ENCODE results near the gene USP1. TPM values are rescaled to one million over a fixed set of nuclear protein-coding genes. Genes with fewer than 3 reads are reported as not detected.

Gene USP1, protein sequence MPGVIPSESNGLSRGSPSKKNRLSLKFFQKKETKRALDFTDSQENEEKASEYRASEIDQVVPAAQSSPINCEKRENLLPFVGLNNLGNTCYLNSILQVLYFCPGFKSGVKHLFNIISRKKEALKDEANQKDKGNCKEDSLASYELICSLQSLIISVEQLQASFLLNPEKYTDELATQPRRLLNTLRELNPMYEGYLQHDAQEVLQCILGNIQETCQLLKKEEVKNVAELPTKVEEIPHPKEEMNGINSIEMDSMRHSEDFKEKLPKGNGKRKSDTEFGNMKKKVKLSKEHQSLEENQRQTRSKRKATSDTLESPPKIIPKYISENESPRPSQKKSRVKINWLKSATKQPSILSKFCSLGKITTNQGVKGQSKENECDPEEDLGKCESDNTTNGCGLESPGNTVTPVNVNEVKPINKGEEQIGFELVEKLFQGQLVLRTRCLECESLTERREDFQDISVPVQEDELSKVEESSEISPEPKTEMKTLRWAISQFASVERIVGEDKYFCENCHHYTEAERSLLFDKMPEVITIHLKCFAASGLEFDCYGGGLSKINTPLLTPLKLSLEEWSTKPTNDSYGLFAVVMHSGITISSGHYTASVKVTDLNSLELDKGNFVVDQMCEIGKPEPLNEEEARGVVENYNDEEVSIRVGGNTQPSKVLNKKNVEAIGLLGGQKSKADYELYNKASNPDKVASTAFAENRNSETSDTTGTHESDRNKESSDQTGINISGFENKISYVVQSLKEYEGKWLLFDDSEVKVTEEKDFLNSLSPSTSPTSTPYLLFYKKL
- 41.6 TPM for polyA plus RNA-seq (2012; ENCODE audit: missing spikeins)

DNA sequence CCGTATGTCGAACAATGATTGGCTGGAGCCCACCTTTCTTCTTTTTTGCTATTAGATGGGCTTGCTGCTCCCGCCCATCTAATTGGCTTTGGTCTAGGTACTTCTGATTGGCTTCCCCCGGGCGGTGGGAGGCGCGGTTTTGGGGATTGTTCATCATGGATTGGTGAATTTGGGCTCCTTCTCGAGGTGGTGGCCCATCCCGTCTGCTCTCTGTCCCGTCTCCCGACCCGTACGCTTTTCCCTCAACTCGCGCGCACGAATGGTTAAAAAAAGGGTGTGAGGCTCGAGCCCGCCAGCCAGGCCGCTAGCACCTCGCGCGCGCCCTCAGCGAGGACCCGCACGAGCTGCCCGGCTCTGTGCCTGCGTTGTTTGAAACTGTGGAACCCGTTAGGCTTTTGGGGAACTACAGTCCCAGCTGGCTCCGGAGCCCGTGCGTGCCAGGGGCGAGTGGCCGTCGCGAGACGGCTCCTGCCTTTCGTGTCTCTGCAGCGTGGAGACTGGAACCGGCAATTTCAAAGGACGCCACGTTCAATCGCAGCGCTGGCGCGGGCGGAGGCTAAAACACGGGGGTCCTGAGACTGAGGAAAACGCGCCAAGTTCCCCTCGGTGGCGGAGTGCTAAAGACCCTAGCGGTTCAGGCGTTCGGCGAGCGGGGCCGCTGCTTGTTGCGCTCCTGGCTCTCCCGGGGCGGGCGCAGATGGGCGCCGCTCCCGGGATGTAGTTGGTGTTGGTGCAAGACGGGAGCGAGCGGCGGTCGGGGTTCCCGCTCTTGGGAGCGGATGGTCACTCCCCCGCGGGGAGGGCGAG lies at the start of gene USP1:
USP1 (plus strand) TSS at position 584 of the 807 bp plus-strand sequence. CDS start 2,819 bp downstream, outside the sequence.
- peak; percentile 51; the same call in 1 of the 2 replicates for TF ChIP-seq TAF1 (IDR thresholded peaks at IDR 0.05; ENCODE audit: borderline replicate concordance, low read depth, low read length)
- TF ChIP-seq POLR2A (IDR thresholded peaks at IDR 0.05; ENCODE audit: low read depth, low read length), result peak; percentile 86
- TF ChIP-seq POLR2AphosphoS5 (IDR thresholded peaks at IDR 0.05; ENCODE audit: low read depth, low read length), result peak; percentile 83
- FAIRE-seq, result peak; percentile 14
- peak; percentile 68 for DNase-seq (ENCODE audit: insufficient read length)

DNA sequence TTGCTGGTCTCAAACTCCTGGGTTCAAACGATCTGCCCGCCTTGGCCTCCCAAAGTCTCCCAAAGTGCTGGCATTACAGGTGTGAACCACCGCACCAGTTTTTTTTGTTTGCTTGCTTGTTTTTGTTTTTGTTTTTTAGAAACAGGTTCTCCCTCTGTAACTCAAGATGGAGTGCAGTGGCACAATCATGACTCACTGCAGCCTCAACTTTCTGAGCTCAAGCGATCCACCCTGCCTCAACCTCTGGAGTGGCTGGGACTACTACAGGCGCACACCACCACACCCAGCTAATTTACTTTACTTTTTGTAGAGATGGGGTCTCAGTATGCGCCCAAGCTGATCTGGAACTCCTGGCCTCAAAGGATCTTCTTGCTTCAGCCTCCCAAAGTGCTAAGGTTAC lies 47.3 kb upstream of the USP1 start:
- no peak for FAIRE-seq

DNA sequence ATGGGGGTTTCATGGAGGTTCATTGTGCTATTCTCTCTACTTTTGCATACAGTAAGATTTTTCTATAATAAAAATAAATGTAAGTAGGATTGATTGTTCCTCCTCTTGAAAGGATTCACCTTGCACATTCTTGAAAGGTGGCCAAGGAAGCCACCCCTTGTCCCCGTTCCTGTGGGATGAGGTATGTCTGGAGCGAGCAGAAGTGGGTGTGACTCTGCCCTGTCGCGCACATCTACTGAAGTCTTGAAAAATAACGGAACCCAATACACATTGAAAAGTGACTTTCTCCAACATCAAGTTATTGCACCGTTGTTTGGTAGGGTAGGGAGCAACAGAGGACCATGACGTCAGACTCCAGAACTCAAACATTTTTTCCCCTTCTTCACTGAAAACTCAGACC lies 46.8 kb upstream of the USP1 start:
- DNase-seq (ENCODE audit: insufficient read length) (no peak), FAIRE-seq (no peak)
- TF ChIP-seq POLR2AphosphoS5 (IDR thresholded peaks at IDR 0.05; ENCODE audit: low read depth, low read length), result no peak

More for the DNA sequence above, 47.3 kb upstream of the USP1 start:
- DNase-seq (ENCODE audit: insufficient read length), result no peak
- TF ChIP-seq POLR2A (IDR thresholded peaks at IDR 0.05; ENCODE audit: low read depth, low read length) (no peak), TAF1 (IDR thresholded peaks at IDR 0.05; ENCODE audit: borderline replicate concordance, low read depth, low read length) (no peak)

DNA sequence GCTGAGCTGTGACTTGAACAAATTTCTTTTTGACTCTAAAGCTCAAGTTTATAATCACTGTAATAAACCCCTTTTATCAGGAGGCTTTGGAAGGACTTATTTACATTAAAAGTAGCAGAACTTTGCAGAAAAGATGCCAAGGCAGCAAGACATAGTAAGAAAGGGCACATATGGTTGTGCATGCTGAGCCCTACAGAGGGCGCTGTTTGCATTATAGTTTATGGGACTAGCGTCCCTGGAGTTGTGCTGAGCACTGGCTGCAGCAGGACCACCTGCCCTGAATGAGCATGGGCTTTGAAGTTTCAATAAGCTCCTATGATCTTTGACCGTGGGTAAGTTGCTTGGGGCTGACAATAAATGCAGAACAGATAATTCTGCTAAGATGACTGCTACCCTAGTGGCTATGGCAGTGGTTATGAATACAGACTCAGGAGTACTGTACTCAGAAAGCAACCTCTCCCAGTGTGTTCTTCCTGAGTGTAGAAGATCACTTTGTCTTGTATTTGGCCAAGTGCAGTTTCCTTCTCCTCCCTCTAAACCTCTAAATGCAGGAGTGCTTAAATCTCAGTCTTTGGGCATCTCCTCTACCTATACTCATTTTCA lies 45.4 kb upstream of the USP1 start:
- FAIRE-seq (no peak), DNase-seq (ENCODE audit: insufficient read length) (no peak)
- TF ChIP-seq POLR2A (IDR thresholded peaks at IDR 0.05; ENCODE audit: low read depth, low read length) (no peak), POLR2AphosphoS5 (IDR thresholded peaks at IDR 0.05; ENCODE audit: low read depth, low read length) (no peak), TAF1 (IDR thresholded peaks at IDR 0.05; ENCODE audit: borderline replicate concordance, low read depth, low read length) (no peak)

DNA sequence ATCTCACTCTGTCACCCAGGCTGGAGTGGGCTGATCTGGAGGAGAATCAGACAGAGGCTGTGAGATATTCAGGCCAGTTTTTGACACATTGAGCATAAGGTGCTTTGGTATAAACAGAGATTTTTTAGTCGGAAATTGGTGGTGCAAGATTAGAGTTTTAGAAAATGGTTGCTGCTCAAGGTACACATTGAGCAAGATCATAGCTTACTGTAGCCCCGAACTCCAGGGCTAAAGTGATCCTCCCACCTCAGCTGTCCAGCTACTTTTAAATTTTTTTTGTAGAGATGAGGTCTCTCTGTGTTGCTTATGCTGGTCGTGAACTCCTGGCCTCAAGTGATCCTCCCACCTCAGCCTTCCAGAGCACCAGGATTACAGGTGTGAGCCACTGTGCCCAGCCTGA lies 43.9 kb upstream of the USP1 start:
- DNase-seq (ENCODE audit: insufficient read length), result no peak
- FAIRE-seq, result no peak
- TF ChIP-seq POLR2AphosphoS5 (IDR thresholded peaks at IDR 0.05; ENCODE audit: low read depth, low read length), result no peak
- no peak for TF ChIP-seq POLR2A (IDR thresholded peaks at IDR 0.05; ENCODE audit: low read depth, low read length)
- no peak for TF ChIP-seq TAF1 (IDR thresholded peaks at IDR 0.05; ENCODE audit: borderline replicate concordance, low read depth, low read length)

DNA sequence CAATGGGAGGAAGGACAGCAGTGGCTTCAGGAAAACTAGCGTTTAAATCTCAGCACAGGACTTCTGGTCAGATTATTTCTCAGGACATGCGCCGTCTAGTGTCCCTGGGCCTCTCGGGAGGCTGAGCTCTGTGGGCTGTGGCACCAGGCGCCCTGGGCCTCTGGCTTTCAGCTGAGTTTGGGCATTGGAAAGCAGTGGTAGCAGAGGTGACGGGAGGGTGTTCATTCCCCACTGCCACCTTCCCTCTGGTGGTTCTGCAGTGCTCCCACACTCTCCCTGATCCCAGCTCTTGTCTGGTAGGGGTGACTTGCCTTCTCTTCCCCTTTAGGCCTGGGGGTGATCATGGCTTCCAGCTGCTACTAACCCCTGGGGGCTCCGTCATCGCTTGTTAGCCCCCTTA lies 42.2 kb upstream of the USP1 start:
- no peak for TF ChIP-seq POLR2AphosphoS5 (IDR thresholded peaks at IDR 0.05; ENCODE audit: low read depth, low read length)
- no peak for TF ChIP-seq POLR2A (IDR thresholded peaks at IDR 0.05; ENCODE audit: low read depth, low read length)
- no peak for TF ChIP-seq TAF1 (IDR thresholded peaks at IDR 0.05; ENCODE audit: borderline replicate concordance, low read depth, low read length)
- DNase-seq (ENCODE audit: insufficient read length) (no peak), FAIRE-seq (no peak)

DNA sequence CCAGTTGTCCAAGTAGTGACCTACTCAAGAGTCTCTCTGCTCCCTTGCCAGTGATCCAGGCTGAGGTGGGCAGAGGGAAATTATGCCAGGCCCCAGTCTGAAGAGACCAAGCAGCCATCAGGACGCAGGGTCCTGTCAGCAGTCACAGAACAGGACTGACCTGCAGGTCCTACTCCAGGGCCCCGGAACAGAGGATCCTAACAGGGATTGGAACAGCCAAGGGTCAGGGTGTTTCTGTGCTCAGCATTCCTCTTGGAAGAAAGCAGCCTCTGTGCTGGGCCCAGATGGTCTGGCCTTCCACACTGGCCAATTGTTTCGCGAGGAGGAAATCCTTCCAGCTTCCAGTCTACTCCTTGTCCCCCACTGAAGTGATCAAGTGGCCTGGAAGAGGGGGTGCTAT lies 41.6 kb upstream of the USP1 start:
- DNase-seq (ENCODE audit: insufficient read length), result no peak
- no peak for TF ChIP-seq POLR2AphosphoS5 (IDR thresholded peaks at IDR 0.05; ENCODE audit: low read depth, low read length)
- no peak for TF ChIP-seq POLR2A (IDR thresholded peaks at IDR 0.05; ENCODE audit: low read depth, low read length)
- no peak for TF ChIP-seq TAF1 (IDR thresholded peaks at IDR 0.05; ENCODE audit: borderline replicate concordance, low read depth, low read length)
- no peak for FAIRE-seq

DNA sequence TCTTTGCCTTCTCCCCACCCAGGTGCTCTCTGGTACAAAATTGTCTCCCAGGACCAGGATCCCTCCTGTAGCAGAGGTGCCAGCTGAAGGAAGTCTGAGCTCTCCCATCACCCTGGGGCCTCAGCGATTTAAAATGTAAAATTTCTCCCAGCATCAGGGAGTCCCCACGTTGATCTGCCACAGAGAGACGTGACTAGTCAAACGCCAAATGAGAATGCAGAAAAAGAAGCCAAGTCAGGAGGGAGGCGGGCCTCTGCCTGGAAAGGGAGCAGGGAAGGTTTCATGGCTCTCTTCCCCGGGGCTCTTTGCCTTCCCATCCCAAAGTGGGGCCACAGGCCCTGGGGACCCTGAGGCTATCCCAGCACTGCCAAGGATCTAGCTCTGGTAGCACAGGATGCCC lies 40.0 kb upstream of the USP1 start:
- FAIRE-seq (no peak), DNase-seq (ENCODE audit: insufficient read length) (no peak)
- no peak for TF ChIP-seq POLR2A (IDR thresholded peaks at IDR 0.05; ENCODE audit: low read depth, low read length)
- no peak for TF ChIP-seq TAF1 (IDR thresholded peaks at IDR 0.05; ENCODE audit: borderline replicate concordance, low read depth, low read length)
- TF ChIP-seq POLR2AphosphoS5 (IDR thresholded peaks at IDR 0.05; ENCODE audit: low read depth, low read length), result no peak

DNA sequence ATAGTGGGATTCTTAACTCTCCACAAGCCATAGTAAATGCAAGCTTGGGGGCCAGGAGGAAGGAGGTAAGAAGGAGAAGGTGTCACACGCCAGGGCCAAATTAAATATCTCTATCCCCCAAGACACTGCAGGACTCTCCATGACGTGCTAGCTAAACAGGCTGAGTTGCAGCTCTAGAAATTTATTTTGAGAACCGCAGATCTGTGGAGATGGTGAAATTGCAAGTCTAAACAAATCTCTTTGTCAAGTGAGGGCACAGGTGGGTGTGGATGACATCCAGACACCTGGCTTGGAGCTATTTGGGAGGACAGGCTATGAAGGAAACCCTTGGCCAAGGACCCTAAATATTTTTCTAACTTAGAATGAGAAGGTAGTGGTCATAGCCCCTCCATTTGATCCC lies 39.5 kb upstream of the USP1 start:
- FAIRE-seq, result no peak
- no peak for TF ChIP-seq POLR2A (IDR thresholded peaks at IDR 0.05; ENCODE audit: low read depth, low read length)
- no peak for TF ChIP-seq TAF1 (IDR thresholded peaks at IDR 0.05; ENCODE audit: borderline replicate concordance, low read depth, low read length)
- TF ChIP-seq POLR2AphosphoS5 (IDR thresholded peaks at IDR 0.05; ENCODE audit: low read depth, low read length), result no peak
- DNase-seq (ENCODE audit: insufficient read length), result no peak

DNA sequence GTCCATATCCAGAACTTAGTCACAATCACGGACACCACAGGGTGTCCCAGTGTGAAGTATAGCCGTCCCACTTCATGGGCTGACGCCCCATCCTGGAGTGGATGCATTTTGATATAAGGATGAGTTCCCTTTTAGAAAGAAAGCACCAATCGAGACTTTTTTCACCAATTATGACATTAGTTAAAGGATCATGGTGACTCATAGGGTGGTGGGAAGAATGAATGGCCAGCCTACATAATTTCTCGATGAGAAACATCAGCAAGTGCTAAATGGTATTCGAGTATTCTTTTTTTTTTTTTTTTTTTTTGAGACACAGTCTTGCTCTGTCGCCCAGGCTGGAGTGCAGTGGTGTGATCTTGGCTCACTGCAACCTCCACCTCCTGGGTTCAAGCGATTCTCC lies 38.5 kb upstream of the USP1 start:
- DNase-seq (ENCODE audit: insufficient read length) (no peak), FAIRE-seq (no peak)
- TF ChIP-seq POLR2AphosphoS5 (IDR thresholded peaks at IDR 0.05; ENCODE audit: low read depth, low read length), result no peak
- no peak for TF ChIP-seq POLR2A (IDR thresholded peaks at IDR 0.05; ENCODE audit: low read depth, low read length)
- no peak for TF ChIP-seq TAF1 (IDR thresholded peaks at IDR 0.05; ENCODE audit: borderline replicate concordance, low read depth, low read length)

Data from GM12892 (cell line).